Measurements from ENCODE around the gene AFAP1L2. TPM values are rescaled to one million over a fixed set of nuclear protein-coding genes. Genes with fewer than 3 reads are reported as not detected.
"Not testable (repeated sequence)": the region's sequence is repeated elsewhere in the genome, so short reads cannot be mapped to it uniquely, and the experiment has no call there.

Gene AFAP1L2
- total RNA-seq, 6 experiments from 2014 or later = 0.07 to 0.09 TPM; not detected in 4

DNA sequence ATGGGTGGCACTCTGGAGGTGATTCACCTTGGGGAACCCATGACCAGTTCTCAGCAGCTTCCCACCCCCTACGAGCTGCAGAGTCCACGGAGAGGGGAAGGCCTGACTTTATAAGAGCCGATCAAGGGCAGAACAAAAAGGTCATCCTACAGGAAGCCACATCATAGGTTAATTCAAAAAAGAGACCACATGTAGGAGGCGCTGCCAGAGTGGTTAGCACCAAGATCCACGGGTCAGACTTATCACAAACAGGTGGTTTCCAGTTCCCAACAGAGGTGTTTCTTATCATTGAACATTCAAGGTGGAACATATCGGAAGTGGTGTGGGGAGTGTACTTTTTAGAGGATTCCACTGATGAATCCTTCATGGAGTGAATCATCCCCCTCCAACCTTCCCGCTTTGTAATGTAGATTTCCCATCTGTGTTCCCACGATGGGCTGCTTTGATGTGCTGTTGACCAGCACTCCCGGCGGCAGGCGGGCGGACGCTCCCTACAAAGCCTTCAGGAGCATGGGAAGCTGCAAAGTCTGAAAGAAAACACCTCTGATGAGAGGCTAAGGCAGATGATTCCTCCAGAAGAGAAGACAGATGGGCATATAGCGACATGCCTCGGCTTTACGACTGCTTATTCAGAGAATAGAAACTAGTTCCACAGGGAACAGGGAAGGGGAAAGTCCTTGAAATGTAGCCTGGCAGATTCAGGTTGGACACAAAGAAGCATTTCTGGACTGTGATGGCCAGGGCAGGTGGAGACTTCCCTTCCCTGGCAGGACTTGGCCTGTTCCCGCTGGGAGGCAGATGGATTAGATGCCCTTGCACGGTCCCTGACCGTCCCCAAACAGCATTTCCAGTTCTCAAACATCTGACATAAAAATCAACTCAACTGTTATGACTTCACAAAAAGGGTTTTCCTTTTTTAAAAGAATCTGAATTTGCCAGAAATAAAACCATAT is 66.5 kb downstream of the AFAP1L2 start:
- H3K4me3 Mint-ChIP-seq = no peak overlapping the region
- no peak overlapping the region for H3K27ac Mint-ChIP-seq
- no peaks in the 10 kb centered on the region for H3K36me3 Mint-ChIP-seq (ENCODE audit: low read depth)
- no peaks in the 10 kb centered on the region for H3K4me1 Mint-ChIP-seq (ENCODE audit: low read depth)
- TF ChIP-seq, protein P1, sequence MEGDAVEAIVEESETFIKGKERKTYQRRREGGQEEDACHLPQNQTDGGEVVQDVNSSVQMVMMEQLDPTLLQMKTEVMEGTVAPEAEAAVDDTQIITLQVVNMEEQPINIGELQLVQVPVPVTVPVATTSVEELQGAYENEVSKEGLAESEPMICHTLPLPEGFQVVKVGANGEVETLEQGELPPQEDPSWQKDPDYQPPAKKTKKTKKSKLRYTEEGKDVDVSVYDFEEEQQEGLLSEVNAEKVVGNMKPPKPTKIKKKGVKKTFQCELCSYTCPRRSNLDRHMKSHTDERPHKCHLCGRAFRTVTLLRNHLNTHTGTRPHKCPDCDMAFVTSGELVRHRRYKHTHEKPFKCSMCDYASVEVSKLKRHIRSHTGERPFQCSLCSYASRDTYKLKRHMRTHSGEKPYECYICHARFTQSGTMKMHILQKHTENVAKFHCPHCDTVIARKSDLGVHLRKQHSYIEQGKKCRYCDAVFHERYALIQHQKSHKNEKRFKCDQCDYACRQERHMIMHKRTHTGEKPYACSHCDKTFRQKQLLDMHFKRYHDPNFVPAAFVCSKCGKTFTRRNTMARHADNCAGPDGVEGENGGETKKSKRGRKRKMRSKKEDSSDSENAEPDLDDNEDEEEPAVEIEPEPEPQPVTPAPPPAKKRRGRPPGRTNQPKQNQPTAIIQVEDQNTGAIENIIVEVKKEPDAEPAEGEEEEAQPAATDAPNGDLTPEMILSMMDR (IDR thresholded peaks at IDR 0.05) = no peak
- peaks cover 35% of the 10 kb centered on the region for H3K27me3 Mint-ChIP-seq (ENCODE audit: insufficient read depth)
- DNase-seq = no peak
- no peaks in the 10 kb centered on the region for H3K9me3 Mint-ChIP-seq

DNA sequence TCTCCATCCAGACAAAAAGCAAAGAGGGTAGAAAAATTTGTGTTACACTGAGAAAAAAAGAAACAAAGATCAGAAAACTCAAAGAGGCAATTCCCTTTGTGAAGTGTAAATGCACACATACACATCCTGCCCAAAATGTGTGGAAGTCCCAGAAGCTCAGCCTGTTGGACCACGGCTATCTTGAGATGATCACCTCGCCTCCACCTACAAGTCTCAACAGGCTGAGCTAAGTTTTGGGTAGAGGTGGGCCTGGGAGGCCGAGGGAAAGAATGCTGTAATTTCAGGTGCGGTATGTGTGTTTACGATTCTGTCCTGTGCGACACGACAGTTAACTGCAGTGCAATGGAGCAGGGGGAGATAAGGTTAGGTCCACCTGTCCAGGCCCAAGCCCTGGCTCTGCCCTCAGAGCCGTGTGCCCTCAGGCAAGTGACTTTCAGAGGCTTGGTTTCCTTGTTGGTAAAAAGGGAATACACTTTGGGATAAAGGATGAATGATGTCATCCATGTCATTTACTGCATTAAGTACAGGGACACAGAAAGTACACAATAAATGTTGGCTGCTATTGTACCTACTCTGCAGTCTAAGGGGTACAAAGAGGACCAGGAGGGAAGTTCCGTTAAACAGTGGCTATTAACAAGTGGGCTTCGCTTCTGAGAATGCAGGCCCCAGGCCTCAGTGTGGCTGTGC is 67.3 kb downstream of the AFAP1L2 start:
- TF ChIP-seq, protein P1 (IDR thresholded peaks at IDR 0.05) = no peak
- Mint-ChIP-seq H3K4me3 (no peak overlapping the region), H3K27me3 (ENCODE audit: insufficient read depth) (peaks cover 31% of the 10 kb centered on the region), H3K36me3 (ENCODE audit: low read depth) (no peaks in the 10 kb centered on the region), H3K27ac (no peak overlapping the region), H3K9me3 (no peaks in the 10 kb centered on the region), H3K4me1 (ENCODE audit: low read depth) (no peaks in the 10 kb centered on the region)
- no peak for DNase-seq

DNA sequence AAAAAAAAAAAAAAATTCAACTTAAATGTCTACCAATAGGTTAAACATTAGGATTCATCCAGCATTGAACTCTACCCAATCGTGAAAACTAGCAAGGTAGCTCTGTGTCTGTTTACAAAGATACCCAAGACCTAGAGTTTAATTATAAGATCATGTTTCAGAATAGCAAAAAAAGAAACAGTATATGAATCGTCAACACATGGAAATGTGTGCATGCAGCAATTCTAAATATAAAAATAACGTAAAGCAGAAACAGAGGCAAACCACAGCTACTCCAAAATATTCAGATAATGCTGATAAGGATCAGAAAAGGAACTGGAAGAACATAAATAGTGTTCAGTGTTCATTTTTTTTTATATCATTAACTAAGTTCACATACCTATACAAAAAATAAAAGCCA is 68.7 kb downstream of the AFAP1L2 start:
- TF ChIP-seq, protein P1 (IDR thresholded peaks at IDR 0.05) = no peak
- Mint-ChIP-seq H3K4me3 (no peak overlapping the region), H3K36me3 (ENCODE audit: low read depth) (no peaks in the 10 kb centered on the region), H3K27me3 (ENCODE audit: insufficient read depth) (peaks cover 35% of the 10 kb centered on the region), H3K9me3 (no peaks in the 10 kb centered on the region), H3K27ac (no peak overlapping the region), H3K4me1 (ENCODE audit: low read depth) (no peaks in the 10 kb centered on the region)
- no peak for DNase-seq

DNA sequence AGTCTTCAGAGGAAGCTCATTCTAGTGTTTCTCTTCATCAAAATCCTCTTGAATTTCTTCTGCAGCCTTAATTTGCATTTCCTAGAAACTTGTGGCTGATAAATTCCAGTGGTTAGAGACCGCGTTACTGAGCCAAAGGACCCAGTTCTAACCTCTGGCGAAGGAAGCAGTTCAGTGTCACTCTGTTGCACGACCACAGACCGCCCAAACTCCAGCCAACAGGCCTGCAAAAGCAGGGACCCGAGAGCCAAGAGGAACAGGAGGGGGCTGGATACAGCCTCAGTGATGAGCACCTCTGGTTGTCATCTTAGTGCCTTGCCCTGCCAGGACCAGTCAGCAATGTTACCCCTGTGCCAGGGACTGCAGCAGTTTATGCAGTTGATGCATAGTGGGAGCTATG is 70.0 kb downstream of the AFAP1L2 start:
- H3K9me3 Mint-ChIP-seq = no peaks in the 10 kb centered on the region
- no peak for DNase-seq
- H3K4me1 Mint-ChIP-seq (ENCODE audit: low read depth) = no peaks in the 10 kb centered on the region
- no peak overlapping the region for H3K4me3 Mint-ChIP-seq
- H3K27me3 Mint-ChIP-seq (ENCODE audit: insufficient read depth) = peaks cover 33% of the 10 kb centered on the region
- no peaks in the 10 kb centered on the region for H3K36me3 Mint-ChIP-seq (ENCODE audit: low read depth)
- TF ChIP-seq, protein P1 (IDR thresholded peaks at IDR 0.05) = no peak
- no peak overlapping the region for H3K27ac Mint-ChIP-seq

DNA sequence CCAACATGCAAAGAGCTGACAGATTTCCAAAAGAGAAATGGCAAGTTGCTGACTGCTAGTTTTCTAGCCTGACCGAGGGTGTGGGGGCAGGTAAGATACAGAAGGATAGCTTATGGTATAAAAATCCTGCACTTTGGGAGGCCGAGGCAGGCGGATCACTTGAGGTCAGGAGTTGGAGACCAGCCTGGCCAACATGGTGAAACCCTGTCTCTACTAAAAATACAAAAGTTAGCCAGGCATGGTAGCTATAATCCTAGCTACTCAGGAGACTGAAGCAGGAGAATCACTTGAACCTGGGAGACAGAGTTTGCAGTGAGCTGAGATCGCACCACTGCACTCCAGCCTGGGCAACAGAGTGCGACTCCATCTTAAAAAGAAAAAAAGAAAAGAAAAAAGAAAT is 70.9 kb downstream of the AFAP1L2 start:
- H3K36me3 Mint-ChIP-seq (ENCODE audit: low read depth); H3K9me3 Mint-ChIP-seq; H3K4me3 Mint-ChIP-seq; H3K27ac Mint-ChIP-seq; H3K4me1 Mint-ChIP-seq (ENCODE audit: low read depth); DNase-seq: not testable (repeated sequence)
- H3K27me3 Mint-ChIP-seq (ENCODE audit: insufficient read depth) = peaks cover 33% of the 10 kb centered on the region

All from HFFc6 (cell line).